GM21737 (cell line): ENCODE results near the gene CTNND1.

Experiments used
- ATAC-seq: cut with Tn5 transposase; IDR thresholded peaks from one replicate; pipeline ENCODE4 v1.9.1; 2021; ENCODE audit warnings: mild to moderate bottlenecking, moderate library complexity; ENCODE audit not compliant: unreplicated experiment

Gene CTNND1

GRCh38 chr11:57763568-57763967, 2.0 kb downstream of the CTNND1 start:
- no peak for ATAC-seq

GRCh38 chr11:57764021-57764420, 2.4 kb downstream of the CTNND1 start:
- no peak for ATAC-seq

- no peak for ATAC-seq
These were observed 3.0 kb downstream of the CTNND1 start for GRCh38 chr11:57764566-57764965.

- no peak for ATAC-seq
These were observed 3.4 kb downstream of the CTNND1 start for GRCh38 chr11:57764972-57765371.

- ATAC-seq = no peak
These were observed 9.2 kb downstream of the CTNND1 start for GRCh38 chr11:57770793-57771192.

GRCh38 chr11:57771365-57771764, 9.8 kb downstream of the CTNND1 start:
- ATAC-seq = no peak

- ATAC-seq = no peak
These were observed 11.0 kb downstream of the CTNND1 start for GRCh38 chr11:57772562-57772961.

GRCh38 chr11:57773026-57773598, 11.5 kb downstream of the CTNND1 start:
- no peak for ATAC-seq

- no peak for ATAC-seq
These were observed 13.9 kb downstream of the CTNND1 start for GRCh38 chr11:57775491-57775890.

GRCh38 chr11:57776031-57776521, 14.5 kb downstream of the CTNND1 start:
- ATAC-seq = no peak

GRCh38 chr11:57776577-57777210, 15.1 kb downstream of the CTNND1 start:
- ATAC-seq = no peak

GRCh38 chr11:57777969-57778317, 16.3 kb downstream of the CTNND1 start:
- ATAC-seq = no peak

- ATAC-seq = no peak
These were observed 16.9 kb downstream of the CTNND1 start for GRCh38 chr11:57778318-57779037.

GRCh38 chr11:57779276-57779675, 17.7 kb downstream of the CTNND1 start:
- no peak for ATAC-seq

- ATAC-seq = no peak
These were observed 19.9 kb downstream of the CTNND1 start for GRCh38 chr11:57781529-57781943.

GRCh38 chr11:57785072-57785471, 23.5 kb downstream of the CTNND1 start:
- no peak for ATAC-seq

GRCh38 chr11:57786436-57786835, 24.8 kb downstream of the CTNND1 start:
- no peak for ATAC-seq

GRCh38 chr11:57787006-57787604, 25.5 kb downstream of the CTNND1 start:
- no peak for ATAC-seq

GRCh38 chr11:57787920-57788702, 26.5 kb downstream of the CTNND1 start:
- ATAC-seq = no peak

- no peak for ATAC-seq
These were observed 27.1 kb downstream of the CTNND1 start for GRCh38 chr11:57788703-57789088.
